Calu3 (cell line): ENCODE data around the gene TMEM161A. TPM values are rescaled to one million over a fixed set of nuclear protein-coding genes. Genes with fewer than 3 reads are reported as not detected.
"Not testable (repeated sequence)": the region's sequence is repeated elsewhere in the genome, so short reads cannot be mapped to it uniquely, and the experiment has no call there.

Experiments
- BruUV-seq: library from RNA; stranded (reverse); fragments of 400-500 nt; replicated peaks from 2 replicates; lab custom pipeline; 2021; lab: Mats Ljungman, UMichigan
- CTCF ChIA-PET: fragments of 300-600 bp; sonication (Branson Sonifier 250); formaldehyde crosslinking; loops from one replicate; lab custom pipeline; 2022; ENCODE audit warnings: antibody characterized with exemption; lab: Charles Lee
- DNase-seq: peaks from one replicate; pipeline ENCODE4 v3.0.0; 2022
- H3K27ac Mint-ChIP-seq: one replicate; pipeline ENCODE4 v1.8.0; 2022; ENCODE audit warnings: mixed read lengths; ENCODE audit not compliant: unreplicated experiment
- H3K27me3 Mint-ChIP-seq: one replicate; pipeline ENCODE4 v1.8.0; 2022; ENCODE audit warnings: mixed read lengths; ENCODE audit not compliant: unreplicated experiment
- H3K36me3 Mint-ChIP-seq: one replicate; pipeline ENCODE4 v1.8.0; 2022; ENCODE audit warnings: mild to moderate bottlenecking, moderate library complexity, mixed read lengths; ENCODE audit not compliant: insufficient read depth, unreplicated experiment
- H3K4me1 Mint-ChIP-seq: one replicate; pipeline ENCODE4 v1.8.0; 2022; ENCODE audit warnings: mild to moderate bottlenecking, low read depth, mixed read lengths; ENCODE audit not compliant: unreplicated experiment
- H3K4me3 Mint-ChIP-seq: one replicate; pipeline ENCODE4 v1.8.0; 2022; ENCODE audit warnings: mild to moderate bottlenecking, low read depth, moderate library complexity, mixed read lengths; ENCODE audit not compliant: unreplicated experiment
- H3K9me3 Mint-ChIP-seq: one replicate; pipeline ENCODE4 v1.8.0; 2022; ENCODE audit warnings: low read depth, mixed read lengths; ENCODE audit not compliant: unreplicated experiment
- CTCF ChIP-seq: fragments of 200-600 bp; IDR thresholded peaks from one replicate; pipeline ENCODE4 v1.8.0; 2022; ENCODE audit warnings: antibody characterized with exemption; ENCODE audit not compliant: unreplicated experiment
- intact Hi-C: fragments of 100-400 bp; cut with micrococcal nuclease; formaldehyde crosslinking; loops from one replicate; pipeline ENCODE4 v1.10.0; 2022; ENCODE audit not compliant: unreplicated experiment
- total RNA-seq: library from RNA; stranded (reverse); gene quantifications from 2 replicates; pipeline ENCODE4 v1.2.3, GENCODE V29; 2022

Gene TMEM161A
- total RNA-seq, 1 experiment from 2014 or later: 28.9 TPM

GRCh38 chr19:19181488-19181998 is 43.3 kb upstream of the TMEM161A start:
- Mint-ChIP-seq H3K27me3 (no peaks in the 10 kb centered on the region), H3K4me1 (no peaks in the 10 kb centered on the region), H3K27ac (no peak overlapping the region), H3K9me3 (no peaks in the 10 kb centered on the region), H3K4me3 (no peak overlapping the region), H3K36me3 (peaks cover 4% of the 10 kb centered on the region)
- intact Hi-C loops: no loop called here
- no peak for DNase-seq
- no peak for TF ChIP-seq CTCF
- no TSS peak for BruUV-seq
- CTCF ChIA-PET: no interaction called here

- Mint-ChIP-seq H3K4me1 (no peaks in the 10 kb centered on the region), H3K36me3 (peaks cover 3% of the 10 kb centered on the region), H3K27ac (no peak overlapping the region), H3K4me3 (no peak overlapping the region), H3K9me3 (no peaks in the 10 kb centered on the region), H3K27me3 (no peaks in the 10 kb centered on the region)
- intact Hi-C loops: no loop called here
- TF ChIP-seq CTCF: no peak
- CTCF ChIA-PET: no interaction called here
- no TSS peak for BruUV-seq
- DNase-seq: no peak
Measured at GRCh38 chr19:19179548-19180441, 41.5 kb upstream of the TMEM161A start.

GRCh38 chr19:19176950-19177349 is 38.7 kb upstream of the TMEM161A start:
- H3K27me3 Mint-ChIP-seq: no peaks in the 10 kb centered on the region
- no peak for DNase-seq
- H3K4me1 Mint-ChIP-seq: no peaks in the 10 kb centered on the region
- no peak for TF ChIP-seq CTCF
- H3K36me3 Mint-ChIP-seq: peaks cover 4% of the 10 kb centered on the region
- intact Hi-C loops: no loop called here
- no peaks in the 10 kb centered on the region for H3K9me3 Mint-ChIP-seq
- no TSS peak for BruUV-seq
- H3K4me3 Mint-ChIP-seq: no peak overlapping the region
- H3K27ac Mint-ChIP-seq: no peak overlapping the region
- CTCF ChIA-PET: no interaction called here

GRCh38 chr19:19173243-19173642 is 35.0 kb upstream of the TMEM161A start:
- peaks cover 23% of the 10 kb centered on the region for H3K36me3 Mint-ChIP-seq
- CTCF ChIA-PET, H3K27me3 Mint-ChIP-seq, H3K9me3 Mint-ChIP-seq, H3K4me3 Mint-ChIP-seq, DNase-seq, BruUV-seq, H3K4me1 Mint-ChIP-seq, intact Hi-C loops, H3K27ac Mint-ChIP-seq: not testable (repeated sequence)
